GM21390 (cell line): ENCODE measurements around the gene WDR82.

Experiments used
- ATAC-seq: cut with Tn5 transposase; IDR thresholded peaks from one replicate; pipeline ENCODE4 v1.9.1; 2021; ENCODE audit not compliant: unreplicated experiment

Gene WDR82

DNA sequence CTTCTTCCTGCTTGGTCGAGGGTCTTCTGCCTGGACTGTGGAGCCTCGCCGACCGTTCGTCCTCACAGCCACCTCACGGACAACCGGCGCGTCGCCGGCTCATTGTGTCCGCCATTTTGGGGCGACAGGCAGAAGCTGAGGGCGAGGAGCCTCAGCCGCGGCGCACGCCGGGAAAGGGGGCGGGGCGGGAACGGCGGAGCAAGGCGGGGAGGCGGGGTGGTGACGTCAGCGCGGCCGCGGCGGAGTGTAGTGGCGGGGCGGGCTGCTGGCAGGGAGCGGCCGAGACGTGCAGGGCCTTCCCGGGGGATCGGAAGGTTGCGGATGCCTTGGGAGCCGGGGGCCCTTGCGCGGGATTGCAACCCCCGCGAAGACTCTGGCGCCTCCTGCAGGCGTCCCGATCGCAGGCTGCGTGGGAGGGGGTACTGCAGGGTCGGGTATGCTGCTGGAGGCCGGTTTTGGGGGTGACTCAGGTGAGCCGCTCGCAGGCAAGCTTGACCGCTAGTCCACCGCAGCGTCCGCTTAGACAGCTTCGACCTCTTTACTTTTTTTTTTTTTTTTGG is at the start of gene WDR82:
Gene WDR82, minus strand, starts transcription at position 140 of the 560 bp plus-strand sequence. CDS start 288 bp downstream, outside the sequence.
- ATAC-seq, result peak; percentile 73

DNA sequence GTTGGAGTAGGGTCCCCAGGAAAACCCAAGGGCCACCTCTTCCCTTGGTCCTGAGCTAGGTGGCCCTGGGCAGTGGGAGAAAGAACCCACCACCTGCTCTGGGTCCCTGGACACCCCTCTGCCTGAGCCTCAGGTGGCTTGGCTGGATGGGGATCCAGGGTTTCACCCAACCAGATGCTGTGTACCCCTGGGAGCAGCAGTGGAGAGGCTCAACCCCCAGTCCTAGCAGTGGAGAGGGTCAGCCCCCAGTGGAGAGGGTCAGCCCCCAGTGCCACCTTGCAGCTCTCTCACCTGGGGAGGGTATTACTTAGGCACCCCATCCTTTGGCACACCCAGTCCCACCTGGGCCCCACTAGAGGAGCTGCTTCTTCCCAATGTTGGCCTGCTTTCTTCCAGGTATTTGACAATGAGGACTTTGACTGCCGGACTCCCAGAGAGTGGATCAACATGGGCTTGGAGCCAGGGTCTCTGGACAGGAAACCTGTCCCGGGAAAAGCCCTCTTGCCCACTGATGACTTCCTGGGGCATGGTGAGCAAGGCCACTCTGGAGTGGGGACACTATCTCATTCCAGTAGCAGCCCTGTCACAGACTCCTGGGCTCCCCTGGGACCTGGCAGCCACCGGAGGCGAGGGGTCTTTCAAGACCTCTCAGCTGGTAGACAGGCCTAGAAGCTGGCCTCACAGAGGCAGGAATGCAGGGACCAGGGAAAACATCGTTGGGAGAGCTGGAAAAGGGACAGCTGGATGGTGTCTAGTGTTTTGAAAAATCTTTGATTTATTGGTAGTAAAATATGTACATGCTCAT is 49.2 kb upstream of the WDR82 start:
- no peak for ATAC-seq

DNA sequence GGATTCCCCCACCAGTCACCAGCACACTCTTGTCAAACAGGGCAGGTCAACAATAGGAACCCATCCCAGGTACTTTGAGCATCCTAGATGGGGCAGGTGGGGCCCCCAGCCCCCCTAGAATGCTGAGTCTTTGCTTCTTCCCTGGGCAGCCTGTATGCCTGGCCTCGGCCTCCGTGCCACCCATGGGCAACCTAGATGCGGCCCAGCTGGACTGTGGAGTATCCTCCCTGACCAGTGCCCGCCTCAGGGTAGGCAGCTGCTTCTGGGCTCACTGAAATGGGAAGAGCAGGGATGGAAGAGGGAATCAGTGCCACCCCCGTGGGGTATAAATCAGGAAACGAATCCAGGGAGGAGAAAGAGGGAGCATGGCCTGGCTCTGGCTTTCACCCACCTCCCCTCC is 48.5 kb upstream of the WDR82 start:
- no peak for ATAC-seq

GRCh38 chr3:52325686-52326085 is 47.2 kb upstream of the WDR82 start:
- ATAC-seq, result no peak

DNA sequence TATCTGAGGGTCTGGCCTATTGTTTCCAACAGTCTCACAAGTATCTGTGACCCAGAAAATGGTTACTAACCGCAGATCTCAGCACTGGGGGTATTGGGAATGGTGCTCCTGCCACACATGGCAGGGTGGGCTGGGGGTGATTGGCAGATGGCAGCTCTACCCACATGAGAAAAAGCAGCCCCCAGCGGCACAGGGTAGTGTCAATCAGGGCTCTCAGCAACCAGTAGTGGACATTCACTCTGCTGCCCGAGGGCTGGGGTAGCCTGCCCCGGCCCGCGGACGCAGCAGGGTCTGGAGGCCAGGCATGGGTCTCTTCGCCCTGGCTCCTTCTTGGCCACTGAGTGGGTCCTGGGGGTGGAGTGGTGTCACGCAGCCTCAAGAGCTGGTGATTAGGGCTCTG is 46.2 kb upstream of the WDR82 start:
- ATAC-seq, result no peak

DNA sequence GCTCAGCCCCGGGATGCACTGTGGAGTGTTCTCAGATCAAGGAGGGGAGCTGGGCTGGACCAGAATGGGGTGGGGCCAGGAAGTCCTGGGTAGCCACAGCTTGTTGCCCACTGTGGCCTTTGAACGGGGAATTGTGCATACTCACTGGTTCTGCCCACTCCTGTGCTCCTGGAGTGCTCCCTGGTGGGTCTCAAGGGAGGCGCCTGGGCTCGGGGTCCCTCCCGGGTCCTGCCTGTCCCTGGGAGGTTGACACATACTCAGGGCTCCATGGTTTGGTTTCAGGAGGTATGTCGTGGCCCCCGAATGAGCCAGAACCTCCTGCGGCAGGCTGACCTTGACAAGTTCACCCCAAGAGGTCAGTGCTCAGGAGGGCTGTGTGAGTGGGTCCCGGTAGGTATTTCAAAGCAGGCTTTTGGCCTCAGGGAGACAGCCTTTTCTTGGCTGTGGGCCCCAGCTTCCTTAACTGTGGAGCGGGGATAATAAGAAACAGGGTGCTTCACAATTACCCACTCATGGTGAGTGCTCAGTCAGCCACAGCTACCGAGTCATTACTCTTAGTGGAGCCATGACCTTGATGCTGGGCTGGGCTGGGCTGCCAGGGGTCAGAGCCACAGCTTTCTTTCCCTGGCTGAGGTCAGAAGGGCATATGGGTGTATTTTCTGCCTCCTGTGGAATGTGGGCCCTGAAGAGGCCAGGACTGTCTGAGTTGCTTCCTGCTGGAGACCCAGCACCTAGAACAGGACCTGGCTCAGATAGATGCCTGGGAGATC is 45.3 kb upstream of the WDR82 start:
- no peak for ATAC-seq

DNA sequence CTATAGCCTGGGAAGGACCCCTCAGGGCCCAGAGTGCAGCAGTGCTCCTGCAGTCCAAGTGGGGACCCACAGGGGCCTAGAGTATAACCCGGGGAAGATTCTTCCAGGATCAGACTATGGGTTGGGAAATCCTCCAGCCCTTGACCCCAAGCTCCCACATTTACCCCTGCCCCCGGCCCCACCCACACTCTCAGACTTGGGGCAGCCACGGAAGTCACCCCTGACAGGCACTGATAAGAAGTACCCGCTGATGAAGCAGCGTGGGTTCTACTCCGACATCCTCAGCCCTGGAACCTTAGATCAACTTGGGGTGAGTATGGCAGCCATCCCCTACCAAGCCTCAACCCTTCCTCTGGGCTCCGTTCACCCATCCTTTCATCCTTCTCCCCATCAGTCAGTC is 44.0 kb upstream of the WDR82 start:
- ATAC-seq, result no peak

GRCh38 chr3:52321481-52321880 is 43.0 kb upstream of the WDR82 start:
- no peak for ATAC-seq

DNA sequence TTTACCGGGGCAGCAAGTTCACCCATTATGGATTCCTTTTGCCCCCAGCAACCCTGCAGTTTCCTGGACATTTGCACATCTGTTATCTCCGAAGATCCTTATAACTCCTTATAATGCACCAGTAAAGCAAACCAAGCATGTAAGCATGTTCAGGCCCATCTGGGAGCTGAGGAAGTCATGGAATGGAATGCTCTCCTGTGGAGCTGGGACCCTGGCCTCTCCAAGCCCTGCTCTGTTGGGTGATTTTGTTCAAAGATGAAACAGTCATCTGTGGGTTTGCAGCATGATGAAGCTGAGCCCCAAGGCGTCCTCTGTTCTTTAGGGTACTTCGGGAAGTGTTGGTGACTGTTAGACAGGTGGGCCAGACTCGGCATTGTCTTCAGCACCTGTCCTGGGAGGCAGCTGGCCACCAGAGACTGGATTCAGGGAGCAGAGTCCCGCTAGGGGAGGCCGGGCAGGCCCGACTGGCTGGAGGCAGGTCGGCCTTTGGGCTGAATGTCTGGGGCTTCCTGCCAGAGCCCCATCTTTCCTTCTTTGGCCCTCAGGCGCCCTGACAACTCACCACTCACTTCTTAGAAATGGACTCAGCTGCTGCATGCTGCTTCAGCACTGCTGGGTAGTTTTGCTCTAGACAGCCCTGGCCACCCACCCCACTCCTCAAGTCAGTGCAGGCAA is 41.6 kb upstream of the WDR82 start:
- no peak for ATAC-seq

DNA sequence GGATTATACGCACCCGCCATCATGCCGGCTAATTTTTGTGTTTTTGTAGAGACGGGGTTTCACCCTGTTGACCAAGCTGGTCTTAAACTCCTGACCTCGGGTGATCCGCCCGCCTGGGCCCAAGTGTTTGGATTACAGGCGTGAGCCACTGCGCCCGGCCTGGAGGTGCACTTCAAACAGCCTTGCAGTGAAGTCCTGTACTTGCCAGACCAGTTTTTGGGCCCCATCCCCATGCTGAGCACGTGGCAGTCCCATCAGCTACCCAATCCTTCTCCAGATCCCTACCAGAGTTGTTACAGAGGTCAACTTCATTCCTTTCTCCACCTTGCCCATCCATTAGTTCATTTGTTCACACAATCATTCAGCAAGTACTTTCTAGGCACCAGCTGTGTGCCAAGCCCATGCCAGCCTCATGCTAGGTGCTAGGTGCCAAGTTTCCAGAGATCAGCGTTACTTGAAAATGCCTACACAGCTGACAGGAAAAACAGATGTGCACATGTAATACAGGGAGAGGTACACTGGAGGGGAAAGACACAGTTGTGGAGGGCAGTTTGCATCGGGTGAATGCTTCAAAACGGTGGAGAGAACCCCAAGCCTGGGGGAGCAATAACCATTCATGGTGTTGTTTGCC is 39.9 kb upstream of the WDR82 start:
- ATAC-seq, result no peak

DNA sequence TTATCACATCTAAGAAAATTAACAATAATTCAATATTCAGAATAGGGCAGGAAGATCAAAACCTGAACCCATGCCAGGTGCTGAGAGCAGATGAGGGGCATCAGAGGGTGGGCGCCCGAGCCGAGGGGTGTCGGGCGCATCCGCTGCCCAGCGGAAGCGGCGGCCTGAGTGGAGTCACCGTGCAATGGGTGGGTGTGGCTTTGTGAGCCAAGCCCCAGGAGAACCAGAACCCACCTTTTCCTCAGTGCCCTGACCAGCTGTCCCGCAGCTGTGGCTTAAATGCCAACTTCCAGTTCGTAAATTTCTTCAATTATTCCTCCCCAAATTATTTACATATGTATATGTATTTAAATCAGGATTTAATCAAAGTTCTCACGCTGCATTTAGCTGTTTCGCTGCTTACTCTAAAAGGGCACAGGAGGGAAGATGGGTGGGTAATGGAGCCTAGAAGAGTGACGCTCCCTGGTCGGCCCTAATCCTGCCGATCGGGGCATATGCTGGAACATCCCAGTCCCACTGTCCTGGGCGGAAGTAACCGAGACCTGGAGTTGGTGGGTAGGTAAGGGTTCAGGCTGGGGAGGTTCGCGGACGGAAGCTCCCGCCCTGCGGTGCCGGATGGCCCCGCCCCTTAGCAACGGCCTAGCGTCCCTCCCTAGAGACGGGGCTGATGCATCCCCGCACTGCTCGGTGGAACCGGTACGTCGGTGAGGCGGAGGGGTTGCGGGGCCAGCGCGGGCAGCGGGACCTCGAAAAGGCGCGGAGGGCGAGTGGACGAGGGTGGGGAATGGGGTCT is 39.0 kb upstream of the WDR82 start:
- no peak for ATAC-seq

- ATAC-seq, result no peak
Measured at GRCh38 chr3:52315977-52316764, 37.7 kb upstream of the WDR82 start, which contains the start of gene DNAH1. TSS of gene DNAH1 (plus strand) at chr3:52316319. CDS start at chr3:52322443, 6,124 bp downstream.

DNA sequence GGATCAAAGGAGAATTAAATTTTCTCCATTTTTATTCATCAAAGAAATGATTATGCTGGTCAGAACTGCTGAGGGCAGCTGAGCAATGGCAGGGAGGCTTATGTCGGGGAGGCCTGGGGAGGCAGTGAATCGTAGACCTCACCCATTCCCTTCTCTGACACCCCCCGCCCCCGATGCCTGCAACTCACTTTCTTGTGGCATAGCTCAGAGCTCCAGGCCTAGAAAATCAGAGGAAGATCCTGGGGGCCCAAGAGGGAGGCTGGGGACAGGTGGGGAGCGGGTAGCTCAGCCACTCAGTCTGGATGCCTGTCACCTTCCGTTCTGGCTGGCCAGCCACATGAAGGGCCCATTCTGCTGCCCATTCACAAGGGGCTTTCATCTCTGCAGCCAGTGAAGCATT is 36.6 kb upstream of the WDR82 start:
- no peak for ATAC-seq

- ATAC-seq, result no peak
Measured at GRCh38 chr3:52314489-52314888, 36.0 kb upstream of the WDR82 start.

- ATAC-seq, result peak; percentile 88
Measured at GRCh38 chr3:52313774-52314188, 35.3 kb upstream of the WDR82 start.

- ATAC-seq, result peak; percentile 11
Measured at GRCh38 chr3:52313188-52313773, 34.8 kb upstream of the WDR82 start.

GRCh38 chr3:52311576-52312119 is 33.2 kb upstream of the WDR82 start:
- ATAC-seq, result no peak

DNA sequence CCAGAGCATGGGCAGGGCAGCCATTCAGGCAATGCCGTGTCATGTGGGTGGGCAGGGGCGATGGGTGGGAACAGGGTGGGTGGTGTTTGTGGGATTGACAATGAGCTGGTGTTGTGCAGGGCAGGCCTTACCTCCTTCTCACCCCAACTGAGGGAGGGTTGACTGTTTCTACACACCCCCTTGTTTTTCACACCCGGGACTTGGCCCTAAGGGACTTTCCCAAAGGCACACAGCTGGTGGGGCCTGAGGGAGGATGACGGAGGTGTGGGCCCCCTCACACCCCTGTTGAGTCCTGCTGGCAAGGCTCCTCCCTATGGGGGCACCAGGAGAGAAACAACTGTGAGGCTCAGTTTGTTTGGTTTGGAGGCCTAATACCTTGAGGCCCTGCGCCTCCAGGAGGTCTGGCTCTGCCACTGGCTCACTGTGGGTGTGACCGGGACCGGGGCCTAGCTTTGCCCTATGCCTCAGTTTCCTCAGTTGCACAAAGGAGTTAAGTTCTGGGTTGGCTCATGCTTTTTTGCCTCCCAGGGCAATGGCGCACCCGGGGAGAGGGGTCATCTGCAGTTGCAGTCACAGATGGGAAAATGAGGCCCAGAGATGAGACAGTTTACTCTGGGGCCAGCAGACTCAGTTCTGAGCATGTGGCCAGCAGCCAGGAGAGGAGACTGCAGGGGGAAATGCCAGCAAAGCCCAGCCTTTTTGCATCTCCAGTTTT is 32.6 kb upstream of the WDR82 start:
- ATAC-seq, result peak; percentile 46
